Measurements from ENCODE around the gene CSNK2A1.

CSNK2A1 gene

DNA sequence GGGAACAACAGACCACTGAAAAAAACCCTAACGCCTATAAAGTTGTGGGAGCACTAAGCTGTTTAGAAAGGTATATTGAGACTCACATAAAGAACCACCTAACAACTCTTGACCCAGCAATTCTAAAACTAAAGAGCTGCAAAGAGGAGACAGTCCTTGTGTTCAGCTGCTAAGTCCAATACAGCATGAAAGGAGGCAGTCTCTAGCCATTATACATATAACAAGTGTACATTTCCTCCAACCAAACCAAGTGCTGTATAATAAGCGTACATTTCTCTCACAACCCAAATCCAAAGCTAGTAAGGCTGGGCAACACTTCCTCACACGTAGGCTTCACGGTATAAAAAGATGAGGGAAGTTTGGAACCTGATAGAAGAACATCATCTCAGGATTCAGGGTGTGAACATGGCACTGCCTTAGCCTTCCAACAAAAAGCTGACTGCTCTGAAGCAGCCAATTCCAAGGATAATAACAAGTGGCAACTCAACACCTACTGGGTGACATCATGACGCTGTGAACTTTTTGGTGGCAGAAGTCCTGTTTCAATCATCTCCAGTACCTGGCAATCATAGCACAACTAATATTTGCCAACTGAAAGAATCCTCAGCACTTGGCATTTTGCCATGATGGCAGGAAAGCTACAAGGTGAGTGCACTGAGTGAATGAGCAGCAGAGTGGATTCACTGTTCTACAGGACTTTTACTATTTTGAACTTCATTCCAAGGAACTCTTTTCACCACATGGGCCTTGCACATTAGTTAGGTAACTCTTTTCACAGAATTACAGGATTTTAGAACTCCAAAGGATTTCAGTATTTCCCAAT, 97.9 kb downstream of the CSNK2A1 start:
- no peak for DNase-seq

DNA sequence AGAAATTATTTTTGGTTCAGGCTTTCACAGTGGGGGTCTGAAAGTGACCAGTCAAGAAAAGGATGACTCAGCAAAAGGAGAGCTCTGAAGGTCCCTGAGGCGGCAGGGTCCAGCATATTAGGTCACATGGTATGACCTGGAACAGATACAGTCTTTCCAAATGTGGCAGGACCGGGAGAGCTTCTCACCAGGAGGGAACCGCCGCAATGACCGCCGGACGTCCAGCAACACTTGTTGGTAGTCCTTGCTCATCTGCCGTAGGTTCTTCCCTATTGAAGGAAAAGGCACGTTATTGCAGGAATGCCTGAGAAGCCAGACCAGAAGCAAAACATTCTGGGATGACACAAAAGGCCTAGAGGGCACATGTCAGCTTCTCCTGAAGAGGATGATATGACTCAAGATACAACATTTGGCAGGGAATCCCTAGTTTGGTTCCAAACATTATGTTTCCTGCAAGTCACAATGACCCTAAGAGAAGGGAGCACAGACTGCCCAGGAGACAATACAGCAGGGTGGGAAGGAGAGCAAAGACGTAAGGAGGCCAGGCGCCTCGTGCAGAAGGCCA, 98.6 kb downstream of the CSNK2A1 start:
- no peak for DNase-seq

DNA sequence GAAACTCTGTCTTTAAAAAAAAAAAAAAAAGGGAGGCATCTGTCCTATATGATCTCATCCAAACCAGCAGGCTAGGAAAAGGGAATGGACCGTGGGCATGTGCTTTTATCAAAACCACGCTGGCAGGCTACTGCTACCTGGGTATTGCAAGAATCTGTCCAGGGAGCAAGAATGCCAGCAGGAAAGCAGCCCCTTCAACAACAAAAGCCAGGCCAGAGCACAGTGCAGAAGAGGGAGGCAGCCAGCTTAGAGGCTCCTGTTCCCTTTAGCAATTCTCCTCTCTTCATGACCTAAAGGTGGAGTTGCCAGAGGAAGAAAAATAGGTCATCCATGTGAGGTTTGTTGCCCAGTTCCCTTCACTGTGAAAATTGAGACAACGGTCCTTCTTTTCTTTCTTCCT, 99.5 kb downstream of the CSNK2A1 start:
- no peak for DNase-seq

DNA sequence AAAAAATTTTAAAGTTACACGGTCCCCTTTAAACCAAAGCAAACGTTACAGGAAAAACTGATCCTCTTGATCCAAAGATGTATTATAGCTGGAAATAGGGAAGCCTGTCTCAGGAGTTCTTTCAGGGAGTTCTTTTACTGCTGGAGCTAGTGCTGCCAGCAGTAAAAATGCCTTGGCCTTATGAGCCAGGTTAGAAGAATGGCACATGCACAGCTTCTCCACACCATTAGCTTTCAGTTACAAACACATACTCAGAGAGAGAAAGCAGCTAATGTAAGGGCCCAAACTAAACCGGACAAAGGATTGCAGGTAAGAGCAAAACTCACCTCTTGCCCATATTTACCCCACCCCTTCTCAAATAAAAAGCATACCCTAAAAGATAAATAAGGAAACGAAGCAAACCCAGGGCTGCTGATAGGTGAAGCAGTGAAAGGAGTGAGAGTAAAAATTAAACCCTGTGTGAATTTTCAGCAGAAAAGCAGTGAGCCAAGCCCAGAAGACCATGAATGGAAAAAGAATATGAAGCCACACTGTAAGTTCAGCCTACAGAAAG, 100.3 kb downstream of the CSNK2A1 start:
- no peak for DNase-seq

DNA sequence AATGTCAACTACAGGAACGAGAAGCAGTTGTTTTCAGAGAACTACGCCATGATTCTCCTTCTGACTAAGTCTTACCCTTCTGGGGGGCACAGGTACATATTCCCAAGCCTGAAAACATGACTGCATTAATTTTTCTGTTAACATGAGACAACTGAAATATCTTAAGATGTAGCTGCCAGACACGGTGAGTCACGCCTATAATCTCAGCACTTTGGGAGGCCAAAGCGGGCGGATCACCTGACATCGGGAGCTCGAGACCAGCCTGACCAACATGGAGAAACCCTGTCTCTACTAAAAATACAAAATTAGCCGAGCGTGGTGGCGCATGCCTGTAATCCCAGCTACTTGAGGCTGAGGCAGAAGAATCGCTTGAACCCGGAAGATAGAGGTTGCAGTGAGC, 103.0 kb downstream of the CSNK2A1 start:
- DNase-seq, result no peak

DNA sequence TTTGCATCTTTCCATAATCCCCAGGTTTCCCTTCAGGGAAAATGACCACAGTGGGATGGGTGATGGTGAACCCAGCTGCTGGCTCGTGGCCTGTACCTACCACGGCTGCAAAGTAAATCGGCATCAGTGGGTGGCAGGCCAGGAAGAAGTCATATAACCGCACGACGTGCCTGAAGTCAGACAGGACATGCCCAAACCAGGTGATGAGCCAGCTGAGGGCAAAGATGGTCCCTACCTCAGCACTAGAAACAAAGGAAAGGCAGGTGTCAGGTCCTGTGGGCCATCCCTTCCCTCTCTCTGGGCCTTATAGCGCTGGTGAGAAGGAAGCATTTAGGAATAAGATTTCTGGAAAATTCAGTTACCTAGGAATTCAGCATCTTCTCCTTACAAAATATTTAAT, 103.4 kb downstream of the CSNK2A1 start:
- no peak for DNase-seq

DNA sequence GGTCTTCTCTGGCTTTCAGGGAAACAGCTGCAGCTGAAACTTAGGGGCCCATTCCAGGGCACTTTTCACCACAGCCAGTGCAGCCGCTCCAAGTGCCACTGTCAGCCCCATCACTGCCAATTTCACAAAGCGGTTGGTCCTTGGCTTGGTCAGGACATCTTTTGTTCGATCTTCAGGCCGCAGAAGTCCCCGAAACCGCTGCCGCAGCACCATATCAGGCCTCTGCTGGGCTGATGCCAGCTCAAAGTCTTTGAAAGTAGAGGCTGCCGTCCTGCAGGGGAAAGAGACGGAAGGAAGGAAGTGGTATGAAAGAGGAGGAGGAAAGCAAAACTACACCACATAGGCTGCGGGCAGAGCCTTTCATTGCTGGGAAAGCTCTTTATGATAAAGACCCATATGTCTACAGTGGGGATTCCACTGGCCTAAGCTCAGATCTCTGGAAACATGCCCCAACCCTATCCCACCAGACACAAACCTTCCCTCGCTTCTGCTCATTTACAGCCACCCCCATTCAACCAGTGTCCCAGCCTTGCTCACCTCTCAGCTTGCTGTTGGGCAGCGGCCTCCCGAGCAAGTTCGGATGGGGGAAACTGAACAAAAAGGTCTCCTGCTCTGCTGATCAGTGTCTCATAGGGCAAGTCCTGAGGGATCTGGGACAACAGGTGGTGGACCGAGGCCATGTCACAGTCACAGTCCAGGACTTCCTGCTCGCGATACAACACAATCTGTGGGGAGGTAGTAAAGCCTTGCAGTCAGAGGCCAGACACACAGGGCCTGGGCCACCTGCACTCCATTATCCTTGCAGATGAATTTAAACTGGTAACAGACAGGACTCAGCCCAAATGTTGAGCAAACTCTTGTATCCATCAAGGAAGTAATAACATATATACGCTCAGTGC, 104.8 kb downstream of the CSNK2A1 start:
- no peak for DNase-seq

DNA sequence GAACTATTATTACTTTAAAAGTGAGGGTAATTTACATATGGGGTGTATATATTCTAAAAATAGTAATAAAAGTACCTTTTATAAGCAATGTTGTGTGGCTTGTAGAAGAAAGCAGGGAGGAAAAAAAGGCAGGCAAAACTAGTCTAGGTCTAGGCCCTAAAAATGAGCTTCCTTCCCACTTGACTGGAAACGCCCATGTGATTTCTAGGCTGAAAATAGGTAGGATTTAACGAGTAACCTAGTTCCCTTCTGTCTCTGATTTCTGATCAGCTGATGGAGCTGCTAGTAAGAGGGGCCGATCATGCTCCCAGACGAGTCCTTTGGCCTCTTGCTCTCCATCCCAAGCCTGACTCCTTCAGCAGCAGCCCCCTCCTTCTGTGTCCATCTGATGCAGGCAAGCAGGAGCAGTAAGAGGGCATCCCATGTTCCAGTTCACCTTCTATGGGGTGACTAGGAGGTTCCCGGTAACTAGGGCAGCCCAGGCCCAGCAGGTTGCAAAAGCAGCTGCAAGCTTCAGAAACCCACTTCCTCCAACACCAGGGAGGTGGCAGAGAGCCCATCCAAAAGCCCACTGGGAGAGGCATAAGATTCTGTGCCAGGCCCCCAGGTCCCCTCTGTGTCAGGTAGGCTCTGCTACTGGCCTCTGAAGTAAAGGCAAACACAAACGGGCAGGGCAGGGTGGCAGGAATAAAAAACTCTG, 105.7 kb downstream of the CSNK2A1 start:
- no peak for DNase-seq

DNA sequence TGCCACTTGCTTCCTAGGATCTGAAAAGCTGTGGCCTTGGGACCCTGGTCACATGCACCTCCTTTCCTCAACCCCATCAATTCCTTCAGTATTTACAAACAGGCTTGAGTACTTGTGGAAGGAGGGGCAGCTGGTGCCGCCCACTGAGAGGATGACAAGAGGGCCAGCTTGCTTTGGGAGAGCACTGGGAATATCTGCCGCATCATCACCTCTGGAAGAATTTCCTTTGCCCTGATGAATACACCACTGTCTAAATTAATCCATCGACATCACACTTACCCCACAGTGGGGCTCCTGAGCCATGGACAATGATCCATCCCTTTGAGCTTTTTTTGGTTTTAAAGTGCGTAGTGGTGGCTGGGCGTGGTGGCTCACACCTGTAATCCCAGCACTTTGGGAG, 107.1 kb downstream of the CSNK2A1 start:
- no peak for DNase-seq

DNA sequence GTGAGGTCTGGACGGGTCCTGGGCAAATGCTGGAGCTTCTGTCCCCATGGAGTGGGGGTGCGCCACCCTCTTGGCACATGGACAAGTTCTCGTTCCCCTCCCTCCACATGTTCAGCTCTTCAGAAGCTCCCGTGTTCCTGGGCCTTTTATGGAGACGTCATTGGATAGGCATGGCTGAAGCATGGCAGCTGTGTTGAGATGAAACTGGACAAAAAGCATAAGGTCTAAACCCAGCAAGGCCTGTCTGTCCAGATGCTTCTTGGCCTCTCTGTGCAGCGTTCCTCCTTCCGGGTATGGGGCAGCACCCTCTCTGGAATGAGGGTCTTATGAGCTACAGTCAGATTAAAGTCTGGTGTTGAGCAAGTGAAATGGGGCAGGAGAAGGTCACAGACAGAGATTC, 108.0 kb downstream of the CSNK2A1 start:
- DNase-seq, result no peak

DNA sequence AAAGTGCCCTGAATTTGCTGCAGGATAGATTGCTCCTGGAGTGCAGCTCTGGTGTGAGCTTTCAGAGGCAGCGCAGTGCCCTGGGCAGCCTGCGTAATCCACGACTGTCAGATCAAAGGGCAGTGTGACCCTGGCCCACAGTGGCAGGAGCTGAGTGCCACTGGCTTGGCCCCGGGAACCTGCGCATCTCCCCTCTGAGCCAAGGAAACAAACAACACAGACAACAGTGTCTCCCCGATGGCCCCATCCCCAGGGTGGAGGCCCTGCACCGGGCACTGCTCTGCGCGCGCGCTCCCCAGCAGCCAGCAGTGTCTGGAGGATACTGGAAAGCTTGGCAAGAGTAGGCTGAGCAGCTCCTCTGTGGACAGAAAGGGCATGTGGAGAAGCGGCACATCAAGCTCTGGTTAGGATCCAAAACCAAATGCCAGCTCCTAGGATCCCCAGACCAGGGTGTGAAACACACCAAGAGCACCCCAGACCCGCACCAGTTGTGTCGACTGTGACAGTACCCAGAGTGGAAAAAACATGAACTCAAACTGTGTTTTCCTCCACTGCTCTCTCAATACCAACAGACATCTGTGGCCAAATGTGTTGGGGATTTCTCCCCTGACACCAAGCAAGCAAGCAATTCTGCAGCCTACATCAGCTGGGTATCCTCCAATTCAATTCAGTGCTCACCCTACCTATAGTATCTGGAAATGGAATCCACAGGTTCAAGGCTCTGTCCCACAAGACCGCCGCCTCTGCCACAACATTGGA, 108.8 kb downstream of the CSNK2A1 start:
- DNase-seq, result no peak

DNA sequence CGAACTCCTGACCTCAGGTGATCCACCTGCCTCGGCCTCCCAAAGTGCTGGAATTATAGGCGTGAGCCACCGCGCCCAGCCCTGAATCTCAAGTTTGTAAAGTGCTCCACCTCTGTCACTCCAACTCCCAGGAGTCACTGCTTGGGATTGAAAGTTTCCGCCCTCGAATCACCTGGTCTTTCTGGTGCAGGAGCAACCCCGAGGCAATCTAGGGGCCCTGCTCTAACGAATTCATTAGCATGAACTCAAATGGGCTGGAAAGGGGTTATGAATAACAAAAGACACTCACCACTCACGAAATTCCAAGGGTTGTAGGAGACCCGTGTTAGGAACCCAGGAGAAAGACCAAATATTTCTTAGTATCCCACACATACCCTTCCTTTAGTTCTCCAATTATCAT, 109.4 kb downstream of the CSNK2A1 start:
- no peak for DNase-seq

DNA sequence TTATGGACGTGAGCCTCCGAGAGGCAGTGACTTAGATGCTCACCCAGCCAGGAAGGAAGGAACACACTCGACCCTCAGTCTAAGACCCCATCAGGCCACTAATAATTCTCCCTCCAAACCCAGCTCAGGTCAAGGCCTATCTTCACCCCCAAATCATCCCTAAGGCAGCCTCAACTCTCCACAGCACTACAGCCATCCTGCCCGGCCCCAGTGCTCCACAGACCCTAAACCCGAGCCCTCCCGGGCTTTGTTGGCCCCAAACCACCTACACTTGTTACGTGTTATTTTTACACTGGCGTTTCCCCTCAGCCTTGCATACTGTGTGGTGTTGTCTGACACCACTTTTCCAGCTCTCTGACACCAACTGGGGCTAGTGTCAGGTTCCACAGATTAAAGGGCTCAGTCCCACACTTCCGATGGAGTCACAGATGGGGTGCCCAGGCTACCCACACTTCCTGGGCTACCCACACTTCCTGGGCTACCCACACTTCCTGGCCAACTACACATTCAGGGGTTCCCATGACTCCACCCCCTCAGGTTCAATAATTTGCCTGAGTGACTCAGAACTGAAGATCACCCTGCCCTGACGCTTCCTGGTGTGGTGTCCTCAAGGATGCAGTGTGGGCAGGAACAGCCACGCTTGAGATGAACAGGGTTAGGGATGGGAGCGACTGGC, 110.2 kb downstream of the CSNK2A1 start:
- DNase-seq, result no peak

DNA sequence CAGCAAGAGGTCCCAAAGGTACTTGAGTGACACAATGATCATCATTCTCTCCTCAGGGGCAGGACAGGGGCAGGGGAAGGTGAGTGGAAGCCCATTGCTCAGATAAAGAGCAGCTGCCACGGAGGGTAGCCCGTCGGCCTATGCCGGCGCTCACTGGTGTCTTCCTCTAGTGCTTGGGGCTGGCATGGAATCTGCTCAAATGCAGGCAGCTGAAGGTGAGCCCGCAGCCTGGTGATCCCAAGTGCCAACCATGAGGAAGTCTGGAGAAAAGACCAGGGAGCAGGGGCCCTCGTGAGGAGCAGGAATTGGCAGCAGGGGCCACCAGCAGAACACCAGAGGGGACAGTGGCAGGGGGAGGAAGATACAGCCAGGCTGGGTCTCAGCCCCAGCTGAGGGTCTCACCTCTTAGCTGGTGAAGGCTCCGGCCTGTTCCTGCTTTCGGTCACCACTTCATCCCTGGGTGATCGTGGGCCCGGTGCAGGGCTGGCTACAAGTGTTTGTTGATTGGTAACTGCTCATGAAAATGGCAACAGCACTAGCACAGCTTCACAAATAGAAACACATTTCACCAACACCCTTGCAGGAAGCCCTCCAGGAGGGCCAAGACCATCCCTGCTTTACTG, 110.8 kb downstream of the CSNK2A1 start:
- DNase-seq, result no peak

DNA sequence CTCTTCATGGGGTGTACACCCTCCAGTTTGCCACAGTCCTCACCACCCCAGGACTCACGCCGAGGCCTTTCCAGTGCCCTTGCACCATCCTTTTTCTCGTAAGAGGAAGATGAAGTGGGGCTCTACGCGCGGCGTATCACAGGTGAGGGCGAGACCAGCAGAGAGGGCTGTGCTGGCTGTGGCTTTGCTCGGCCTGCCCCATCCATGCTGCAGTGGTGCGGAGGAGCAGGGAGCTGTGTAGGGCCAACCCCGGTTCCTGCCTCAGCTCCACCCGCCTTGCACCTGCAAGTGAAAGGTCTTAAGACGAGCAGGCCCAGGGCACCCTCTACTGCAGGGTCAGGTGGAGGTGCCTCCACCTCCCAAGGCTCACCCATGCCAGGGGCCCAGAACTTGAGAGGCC, 111.4 kb downstream of the CSNK2A1 start:
- no peak for DNase-seq

DNA sequence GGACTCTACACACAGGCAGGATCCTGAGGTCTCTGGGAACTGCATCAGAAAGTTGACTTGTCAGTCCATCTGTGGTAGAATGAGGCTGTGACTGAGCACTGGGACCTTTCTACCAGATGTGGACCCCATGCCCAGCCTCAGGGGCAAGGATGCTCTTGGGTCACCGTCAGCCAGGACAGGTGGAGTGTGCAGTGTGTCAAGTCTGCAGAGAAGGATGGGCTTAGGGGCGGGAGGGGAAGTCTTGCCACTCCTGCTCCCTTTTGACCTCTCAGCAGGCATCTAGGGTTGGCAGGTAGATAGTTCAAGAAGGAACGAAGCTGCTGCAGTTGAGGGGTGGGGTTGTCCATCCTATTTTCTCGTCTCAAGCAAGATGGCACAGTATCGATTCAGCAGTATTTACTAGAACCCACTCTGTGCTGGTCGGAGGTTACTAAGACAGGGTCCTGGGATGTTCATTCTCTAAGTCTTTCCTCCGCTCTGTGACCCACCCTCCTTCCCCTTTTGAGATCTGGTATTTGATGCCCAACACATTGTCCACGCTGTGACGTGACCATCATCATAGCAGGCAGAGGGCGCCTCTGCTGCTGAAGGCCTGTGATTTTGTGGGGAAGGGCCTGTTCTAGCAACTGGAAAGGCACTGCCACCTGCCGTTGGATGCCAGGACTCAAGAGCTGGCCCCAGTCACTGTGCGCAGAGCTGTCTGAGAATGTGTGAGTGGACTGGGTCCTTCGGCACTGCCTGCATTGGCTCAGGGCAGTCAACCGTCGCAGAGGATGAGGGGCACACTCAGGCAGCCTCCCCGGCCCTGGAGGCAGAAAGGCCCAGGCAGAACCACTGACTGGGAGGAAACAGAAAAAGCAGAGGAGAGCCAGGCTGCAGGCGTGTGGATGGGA, 112.3 kb downstream of the CSNK2A1 start:
- no peak for DNase-seq

DNA sequence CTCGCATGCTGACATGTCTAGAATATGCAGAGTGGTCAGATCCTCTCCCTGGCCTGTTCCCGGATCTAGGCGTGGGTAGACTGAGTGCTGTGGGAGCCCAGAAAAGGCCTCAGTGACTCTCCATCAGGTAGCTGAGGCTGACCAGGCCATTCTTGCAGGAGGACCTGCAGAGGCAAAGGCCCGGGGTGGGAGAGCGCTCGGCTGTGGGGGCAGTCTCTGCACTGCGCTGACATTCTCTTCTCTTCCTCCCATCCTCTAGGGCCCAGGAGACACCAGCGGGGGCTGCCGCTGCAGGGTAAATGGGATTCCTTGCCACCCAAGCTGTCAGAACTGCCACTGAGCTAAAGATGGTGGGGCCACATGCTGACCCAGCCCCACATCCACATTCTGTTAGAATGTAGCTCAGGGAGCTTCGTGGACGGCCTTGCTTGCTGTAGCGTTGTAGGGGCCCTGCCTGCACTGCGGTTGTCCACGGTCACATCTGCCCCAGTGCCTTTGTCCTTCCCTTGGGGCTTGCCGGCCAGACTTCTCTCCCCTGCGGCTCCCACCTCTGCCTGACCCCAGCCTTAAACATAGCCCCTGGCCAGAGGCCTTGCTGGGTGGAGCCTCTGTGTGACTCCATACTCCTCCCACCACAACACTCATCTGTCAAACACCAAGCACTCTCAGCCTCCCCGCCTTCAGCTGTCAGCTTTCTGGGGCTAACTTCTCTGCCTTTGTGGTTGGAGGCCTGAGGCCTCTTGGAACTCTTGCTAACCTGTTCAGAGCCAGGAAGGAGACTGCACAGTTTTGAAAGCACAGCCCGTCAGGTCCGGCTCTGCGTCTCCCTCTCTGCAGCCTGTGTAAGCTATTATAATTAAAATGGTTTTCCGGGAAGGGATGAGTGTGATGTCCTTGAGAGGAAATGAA, 113.2 kb downstream of the CSNK2A1 start:
- no peak for DNase-seq

DNA sequence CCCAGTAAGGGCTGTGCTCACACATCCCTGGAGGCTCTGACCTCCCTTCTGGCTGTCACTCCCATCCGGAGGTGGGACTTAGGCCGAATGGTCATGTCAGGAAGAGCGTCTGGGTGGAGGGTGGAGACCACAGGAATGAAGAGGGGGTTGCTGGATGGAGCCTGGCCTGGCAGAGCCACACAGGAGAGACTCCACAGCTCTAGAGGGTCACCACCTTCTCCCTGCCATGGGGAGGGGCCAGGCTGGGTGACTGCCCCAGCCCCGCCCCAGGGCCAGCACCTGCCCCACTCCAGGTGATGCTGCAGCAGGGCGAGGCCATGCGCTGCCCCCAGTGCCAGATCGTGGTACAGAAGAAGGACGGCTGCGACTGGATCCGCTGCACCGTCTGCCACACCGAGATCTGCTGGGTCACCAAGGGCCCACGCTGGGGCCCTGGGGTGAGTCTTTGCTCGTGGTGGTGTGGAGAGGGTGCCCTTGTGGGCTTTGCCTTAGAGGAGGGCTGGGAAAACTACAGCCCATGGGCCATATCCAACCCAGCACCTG, 114.9 kb downstream of the CSNK2A1 start:
- DNase-seq, result no peak

Data from NCI-H1417 treated with DMSO at 0.1 percent for 48 hours (cell line).